IMR-90 (cell line): Measurements from ENCODE around the gene DPYSL3. TPM values are rescaled to one million over a fixed set of nuclear protein-coding genes. Genes with fewer than 3 reads are reported as not detected.

ENCODE experiments used
- ATAC-seq: fragments of 200-7000 bp; cut with Tn5 transposase; 2 replicates; pipeline ENCODE4 v1.9.1; 2020; ENCODE audit warnings: low read depth, mild to moderate bottlenecking, moderate library complexity
- BruUV-seq: library from RNA; stranded (reverse); fragments of 400-500 nt; replicated peaks from 2 replicates; lab custom pipeline; 2021; lab: Mats Ljungman, UMichigan
- CTCF ChIA-PET: fragments of 300-600 bp; formaldehyde crosslinking; extraction: SDS; loops from one replicate; lab custom pipeline; 2021; ENCODE audit warnings: antibody characterized with exemption; lab: Yijun Ruan, JAX
- POLR2A ChIA-PET: fragments of 300-600 bp; sonication (Branson Sonifier 250); formaldehyde crosslinking; loops from one replicate; lab custom pipeline; 2022; ENCODE audit warnings: antibody characterized with exemption; ENCODE audit not compliant: unreplicated experiment; lab: Charles Lee
- DNase-seq: peaks from one replicate; pipeline ENCODE4 v3.0.0; 2013
- H2AFZ ChIP-seq: replicated peaks from 2 replicates; pipeline ENCODE3; 2013; ENCODE audit warnings: low read length, mild to moderate bottlenecking; ENCODE audit not compliant: poor library complexity
- H2AK5ac ChIP-seq: 2 replicates; pipeline ENCODE4 v1.6.1; 2013; ENCODE audit warnings: low read depth, low read length, inconsistent platforms
- H2AK9ac ChIP-seq: replicated peaks from 2 replicates; pipeline ENCODE3; 2013; ENCODE audit warnings: mild to moderate bottlenecking, low read depth, low read length, moderate library complexity; ENCODE audit not compliant: poor library complexity
- H2BK120ac ChIP-seq: 2 replicates; pipeline ENCODE4 v1.6.1; 2013; ENCODE audit warnings: low read depth, low read length, inconsistent platforms
- H2BK15ac ChIP-seq: 3 replicates; pipeline ENCODE4 v1.6.1; 2013; ENCODE audit warnings: low read depth, low read length, inconsistent platforms
- H2BK20ac ChIP-seq: 2 replicates; pipeline ENCODE4 v1.6.1; 2013; ENCODE audit warnings: low read depth, mild to moderate bottlenecking, inconsistent platforms, low read length, moderate library complexity
- H2BK5ac ChIP-seq: 2 replicates; pipeline ENCODE4 v1.6.1; 2013; ENCODE audit warnings: mild to moderate bottlenecking, low read depth, low read length, inconsistent platforms; ENCODE audit not compliant: poor library complexity, severe bottlenecking
- H3K14ac ChIP-seq: replicated peaks from 2 replicates; pipeline ENCODE4 v1.6.1; 2013; ENCODE audit warnings: low read depth, low read length, inconsistent platforms
- H3K18ac ChIP-seq: 2 replicates; pipeline ENCODE4 v1.6.1; 2013; ENCODE audit warnings: low read depth, low read length, control low read depth
- H3K23ac ChIP-seq: 2 replicates; pipeline ENCODE4 v1.6.1; 2013; ENCODE audit warnings: low read depth, low read length, inconsistent platforms
- H3K27ac ChIP-seq: 2 replicates; pipeline ENCODE4 v1.5.1; 2013; ENCODE audit warnings: mild to moderate bottlenecking, control low read depth, low read length; ENCODE audit not compliant: insufficient read depth
- H3K27me3 ChIP-seq: 2 replicates; pipeline ENCODE4 v1.6.1; 2013; ENCODE audit warnings: low read length; ENCODE audit not compliant: control insufficient read depth, insufficient read depth
- H3K36me3 ChIP-seq: 2 replicates; pipeline ENCODE4 v1.6.1; 2013; ENCODE audit warnings: low read length, mixed read lengths; ENCODE audit not compliant: control insufficient read depth, insufficient read depth
- H3K4ac ChIP-seq: 2 replicates; pipeline ENCODE4 v1.6.1; 2013; ENCODE audit warnings: low read depth, low read length, inconsistent platforms
- H3K4me1 ChIP-seq: 2 replicates; pipeline ENCODE4 v1.6.1; 2013; ENCODE audit warnings: low read length, mixed read lengths; ENCODE audit not compliant: control insufficient read depth, insufficient read depth
- H3K4me2 ChIP-seq: 2 replicates; pipeline ENCODE4 v1.6.1; 2013; ENCODE audit warnings: low read depth, mild to moderate bottlenecking, control low read depth, low read length, moderate library complexity
- H3K4me3 ChIP-seq: 2 replicates; pipeline ENCODE4 v1.5.1; 2013; ENCODE audit warnings: low read depth, mild to moderate bottlenecking, control low read depth, low read length, moderate library complexity; ENCODE audit not compliant: insufficient read depth
- H3K56ac ChIP-seq: 2 replicates; pipeline ENCODE4 v1.6.1; 2013; ENCODE audit warnings: low read length, inconsistent platforms; ENCODE audit not compliant: insufficient read depth; ENCODE audit errors: extremely low read depth
- H3K79me1 ChIP-seq, 2 experiments: 2 replicates each; pipeline ENCODE4 v1.6.1; 2013; ENCODE audit warnings: low read length in 2 of 2, inconsistent platforms in 1 of 2, low read depth in 1 of 2
- H3K9ac ChIP-seq: 2 replicates; pipeline ENCODE4 v1.6.1; 2013; ENCODE audit warnings: low read depth, low read length, control low read depth
- H3K9me1 ChIP-seq: 2 replicates; pipeline ENCODE4 v1.6.1; 2013; ENCODE audit warnings: low read length, inconsistent platforms; ENCODE audit not compliant: insufficient read depth
- H3K9me3 ChIP-seq: 2 replicates; pipeline ENCODE4 v1.6.1; 2013; ENCODE audit warnings: low read length; ENCODE audit not compliant: control insufficient read depth, insufficient read depth
- H4K20me1 ChIP-seq: 2 replicates; pipeline ENCODE4 v1.6.1; 2013; ENCODE audit warnings: low read length, inconsistent platforms; ENCODE audit not compliant: insufficient read depth
- H4K5ac ChIP-seq: 2 replicates; pipeline ENCODE4 v1.6.1; 2013; ENCODE audit warnings: mild to moderate bottlenecking, low read depth, low read length, control low read depth
- H4K8ac ChIP-seq, 2 experiments: 2 replicates each; pipeline ENCODE4 v1.6.1; 2013; ENCODE audit warnings: low read depth in 2 of 2, low read length in 2 of 2, control low read depth in 1 of 2, inconsistent platforms in 1 of 2
- H4K91ac ChIP-seq: 2 replicates; pipeline ENCODE4 v1.6.1; 2013; ENCODE audit warnings: low read depth, low read length, inconsistent platforms; ENCODE audit not compliant: insufficient read depth
- CHD1 ChIP-seq: IDR thresholded peaks from 2 replicates; pipeline ENCODE4 v1.6.1; 2012; ENCODE audit warnings: low read depth, low read length, improper control_type of control experiment
- FOS ChIP-seq: fragments of 150-350 bp; IDR thresholded peaks from 2 replicates; pipeline ENCODE4 v1.6.1; 2016; ENCODE audit warnings: low read depth, low read length
- MAFK ChIP-seq: IDR thresholded peaks from 2 replicates; pipeline ENCODE4 v1.6.1; 2012; ENCODE audit warnings: low read depth, low read length, improper control_type of control experiment
- NFE2L2 ChIP-seq: fragments of 150-350 bp; IDR thresholded peaks from 2 replicates; pipeline ENCODE4 v1.6.1; 2016; ENCODE audit warnings: low read depth, mild to moderate bottlenecking, low read length
- POLR2A ChIP-seq: IDR thresholded peaks from 2 replicates; pipeline ENCODE4 v1.6.1; 2012; ENCODE audit warnings: mild to moderate bottlenecking, low read depth, low read length
- WGBS, 2 experiments: methylation state at CpG; one replicate each; pipeline versions ENCODE4 v1.1.5 to v1.1.7; 2013; ENCODE audit warnings: missing lambda C conversion rate in 2 of 2; ENCODE audit not compliant: insufficient read length in 1 of 2; ENCODE audit errors: extremely low coverage in 2 of 2; 5-methylcytosine and 5-hydroxymethylcytosine counted together
- dilution Hi-C: fragments of 300-500 bp; cut with HindIII; formaldehyde crosslinking; loops from one replicate; pipeline ENCODE4 v1.14.3; 2018; ENCODE audit warnings: low sequenced_read_pairs; ENCODE audit not compliant: unreplicated experiment
- in situ Hi-C: fragments of 300-500 bp; cut with MboI; formaldehyde crosslinking; loops from 3 replicates; pipeline ENCODE4 v1.14.3; 2019; ENCODE audit warnings: low sequenced_read_pairs, inconsistent platforms, mixed read lengths
- intact Hi-C: fragments of 100-400 bp; cut with micrococcal nuclease; formaldehyde crosslinking; loops from 2 replicates; pipeline ENCODE4 v1.10.0; 2022
- polyA plus RNA-seq, 3 experiments: library from polyadenylated mRNA; depleted of rRNA; stranded (reverse); fragments of >200 nt; gene quantifications; 2 replicates each; pipeline ENCODE4 v1.2.3, GENCODE V29; 2012; ENCODE audit warnings: low replicate concordance in 1 of 3
- total RNA-seq: library from RNA; depleted of rRNA; stranded (reverse); fragments of >200 nt; gene quantifications from 2 replicates; pipeline ENCODE4 v1.2.3, GENCODE V29; 2012
- TF ChIP-seq, protein P1 (sequence below): fragments of 150-350 bp; IDR thresholded peaks from 2 replicates; pipeline ENCODE4 v1.6.1; 2017; ENCODE audit warnings: mild to moderate bottlenecking, antibody characterized with exemption, low read length, low read depth

The DPYSL3 gene
- total and polyA plus RNA-seq, 2 of the 4 experiments (the other 2 are of a cell fraction): 50.2 to 60.9 TPM

DNA sequence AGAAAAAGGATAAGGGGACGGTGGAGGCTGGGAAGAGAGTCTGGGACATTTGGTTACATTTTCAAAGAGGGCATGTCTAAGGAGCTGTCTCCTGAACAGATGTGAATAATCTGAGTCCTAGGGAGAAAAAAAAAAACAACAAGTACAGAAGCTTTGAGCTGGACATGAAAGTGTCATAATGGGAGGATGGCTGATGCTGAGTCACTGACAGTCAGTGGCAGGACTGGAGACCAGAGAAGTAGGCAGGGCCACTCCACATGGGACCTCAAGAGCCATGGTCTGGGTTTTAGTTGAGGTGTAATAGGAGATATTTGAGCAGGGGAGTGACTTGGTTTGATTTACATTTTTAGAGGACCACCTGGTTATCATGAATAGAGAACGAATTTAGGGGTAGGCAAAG is 70.6 kb downstream of the DPYSL3 start:
- dilution Hi-C loops (no loop called here), in situ Hi-C loops (no loop called here), intact Hi-C loops (no loop called here)
- H3K4me3 ChIP-seq: no peak overlapping the region
- peaks cover 4% of the 10 kb centered on the region for H3K4me1 ChIP-seq
- no peak overlapping the region for H3K23ac ChIP-seq
- POLR2A ChIA-PET: no interaction called here
- no peak overlapping the region for H4K91ac ChIP-seq
- 0 out of 2 replicates have a peak, but pooled peaks cover 2% of the 10 kb centered on the region for H3K9me1 ChIP-seq
- H3K9me3 ChIP-seq: no peaks in the 10 kb centered on the region
- no peak overlapping the region for H3K27ac ChIP-seq
- no peak overlapping the region for H2AK9ac ChIP-seq
- H2BK5ac ChIP-seq: no peak overlapping the region
- CTCF ChIA-PET: no interaction called here
- ATAC-seq (peak; percentile 37; the same call in 1 of the 2 replicates), DNase-seq (peak; percentile 52)
- H3K9ac ChIP-seq: no peak overlapping the region
- peaks cover 5% of the 10 kb centered on the region; the same call in 1 of the 2 replicates for H4K20me1 ChIP-seq
- no peak overlapping the region for H2AK5ac ChIP-seq
- H2BK120ac ChIP-seq: no peak overlapping the region
- no peak overlapping the region for H2BK15ac ChIP-seq
- no peak overlapping the region for H2BK20ac ChIP-seq
- WGBS, 2 experiments: 80 to 100% methylated on average over 1 of the region's 2 CpGs
- H3K4ac ChIP-seq: no peak overlapping the region
- H3K18ac ChIP-seq: no peak overlapping the region
- H2AFZ ChIP-seq: no peak overlapping the region
- no peaks in the 10 kb centered on the region for H3K27me3 ChIP-seq
- H3K36me3 ChIP-seq: no peaks in the 10 kb centered on the region
- H4K5ac ChIP-seq: no peak overlapping the region
- H3K56ac ChIP-seq: no peak overlapping the region
- no peak overlapping the region for H4K8ac ChIP-seq
- TF ChIP-seq FOS (no peak), MAFK (no peak), POLR2A (no peak), NFE2L2 (0 out of 2 replicates have a peak, but pooled peaks have one; percentile 13), CHD1 (no peak)
- TF ChIP-seq, protein P1, sequence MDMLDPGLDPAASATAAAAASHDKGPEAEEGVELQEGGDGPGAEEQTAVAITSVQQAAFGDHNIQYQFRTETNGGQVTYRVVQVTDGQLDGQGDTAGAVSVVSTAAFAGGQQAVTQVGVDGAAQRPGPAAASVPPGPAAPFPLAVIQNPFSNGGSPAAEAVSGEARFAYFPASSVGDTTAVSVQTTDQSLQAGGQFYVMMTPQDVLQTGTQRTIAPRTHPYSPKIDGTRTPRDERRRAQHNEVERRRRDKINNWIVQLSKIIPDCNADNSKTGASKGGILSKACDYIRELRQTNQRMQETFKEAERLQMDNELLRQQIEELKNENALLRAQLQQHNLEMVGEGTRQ: no peak
- peaks cover 28 to 46% of the 10 kb centered on the region in 2 experiments for H3K79me1 ChIP-seq
- H3K14ac ChIP-seq: no peak overlapping the region
- BruUV-seq: no TSS peak
- peak overlapping the region; percentile 37; the same call in 1 of the 2 replicates for H3K4me2 ChIP-seq
